GM19035 (cell line): ENCODE results near the gene CAVIN3.
"Not testable (repeated sequence)": the region's sequence is repeated elsewhere in the genome, so short reads cannot be mapped to it uniquely, and the experiment has no call there.

Source experiments
- ATAC-seq: cut with Tn5 transposase; IDR thresholded peaks from one replicate; pipeline ENCODE4 v1.9.1; 2021; ENCODE audit not compliant: unreplicated experiment

Gene CAVIN3

DNA sequence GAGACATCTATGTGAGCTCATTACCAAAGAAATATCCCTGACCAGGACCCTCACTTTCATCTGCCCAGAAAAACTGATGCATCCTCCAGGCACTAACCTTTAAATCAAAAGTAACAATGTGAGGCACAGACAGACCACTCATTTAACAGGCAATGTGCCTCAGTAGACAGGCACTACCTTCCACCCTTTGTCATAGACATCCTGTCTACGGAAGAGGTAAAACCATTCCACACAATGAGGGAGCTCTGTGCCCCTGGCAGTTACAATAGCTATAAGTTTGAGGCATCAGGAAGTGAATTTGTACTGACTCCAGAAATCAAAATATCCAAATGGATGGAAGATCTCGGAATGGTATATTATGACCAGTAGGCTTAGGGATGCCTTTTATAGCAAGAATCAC is 6.7 kb upstream of the CAVIN3 start:
- ATAC-seq, result no peak

DNA sequence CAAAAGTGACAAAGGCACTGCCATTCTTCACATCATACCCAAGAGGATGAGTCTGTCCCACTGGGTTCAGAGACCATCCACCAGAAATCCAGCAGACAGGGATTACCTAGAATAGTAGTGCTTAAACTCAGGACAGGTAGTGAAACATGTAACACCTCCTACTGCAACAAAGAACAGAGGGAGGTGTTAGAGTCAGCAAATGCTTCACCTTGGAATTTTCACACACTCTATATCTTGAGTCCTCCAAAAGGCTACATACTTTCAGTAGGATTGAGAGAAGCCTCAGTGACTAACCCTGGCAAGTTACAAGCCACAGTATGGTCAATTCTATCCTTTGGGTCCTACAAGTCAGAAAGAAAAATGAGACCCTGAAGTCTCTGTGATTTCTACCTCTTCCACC is 6.0 kb upstream of the CAVIN3 start:
- ATAC-seq, result no peak

DNA sequence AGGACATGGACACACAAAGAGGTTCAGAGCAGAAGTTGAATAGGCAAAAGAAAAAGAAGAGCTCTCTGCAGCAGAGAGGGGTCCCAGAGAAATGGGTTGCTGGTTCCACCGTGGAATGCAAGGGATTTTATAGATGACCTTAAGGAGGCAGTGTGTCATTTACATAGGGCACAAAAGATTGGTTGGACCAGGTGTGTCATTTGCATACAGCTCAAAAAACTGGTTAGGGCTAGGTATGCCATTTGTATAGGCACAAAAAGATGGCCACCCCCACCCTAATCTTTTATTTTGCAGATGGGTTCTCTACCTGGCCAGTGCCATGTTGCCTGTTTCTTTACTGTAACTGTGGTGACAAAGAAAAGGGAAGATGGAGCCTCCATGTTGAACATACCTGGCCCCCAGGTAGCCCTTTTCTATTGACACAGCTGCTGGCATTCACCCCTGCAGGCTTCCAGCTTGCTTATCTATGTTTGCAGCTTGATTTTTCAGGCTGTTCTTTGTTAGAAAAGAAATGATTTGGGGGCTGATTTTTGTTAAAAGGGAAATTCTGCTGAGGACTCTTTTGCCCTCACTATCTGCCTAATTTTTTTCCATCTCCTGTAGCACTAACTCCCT is 3.1 kb upstream of the CAVIN3 start:
- no peak for ATAC-seq

DNA sequence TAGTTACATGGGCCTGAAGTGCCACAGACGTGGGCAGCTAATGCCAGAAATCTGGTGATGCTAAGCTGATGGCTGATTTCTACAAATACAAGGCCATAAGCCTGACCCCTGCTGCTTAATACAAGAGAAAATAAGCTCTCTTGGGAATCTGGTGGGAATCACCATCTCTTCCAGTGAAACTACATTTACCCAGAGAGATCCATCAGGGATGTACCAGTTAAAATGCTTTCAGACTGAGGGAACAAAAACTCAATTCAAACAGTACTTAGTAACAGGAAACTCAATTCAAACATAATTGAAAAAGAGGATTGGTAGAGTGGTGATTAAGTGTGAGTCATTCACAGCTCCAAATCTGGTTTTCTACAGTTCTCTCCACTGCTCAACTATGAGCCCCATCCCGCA is 1.7 kb upstream of the CAVIN3 start:
- no peak for ATAC-seq

DNA sequence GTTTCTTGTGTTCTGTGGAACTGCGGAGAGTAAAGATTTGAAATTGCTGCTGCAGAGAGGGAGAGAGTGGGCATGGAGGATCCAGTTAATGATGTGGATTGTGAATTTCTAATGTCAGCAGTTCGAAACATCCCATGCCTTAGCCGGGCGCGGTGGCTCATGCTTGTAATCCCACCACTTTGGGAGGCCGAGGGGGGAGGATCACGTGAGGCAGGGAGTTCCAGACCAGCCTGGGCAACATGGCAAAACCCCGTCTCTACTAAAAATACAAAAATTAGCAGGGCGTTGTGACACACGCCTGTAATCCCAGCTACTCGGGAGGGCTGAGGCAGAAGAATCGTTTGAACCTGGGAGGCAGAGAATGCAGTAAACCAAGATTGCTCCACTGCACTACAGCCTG is 1.1 kb upstream of the CAVIN3 start:
- ATAC-seq, result no peak

DNA sequence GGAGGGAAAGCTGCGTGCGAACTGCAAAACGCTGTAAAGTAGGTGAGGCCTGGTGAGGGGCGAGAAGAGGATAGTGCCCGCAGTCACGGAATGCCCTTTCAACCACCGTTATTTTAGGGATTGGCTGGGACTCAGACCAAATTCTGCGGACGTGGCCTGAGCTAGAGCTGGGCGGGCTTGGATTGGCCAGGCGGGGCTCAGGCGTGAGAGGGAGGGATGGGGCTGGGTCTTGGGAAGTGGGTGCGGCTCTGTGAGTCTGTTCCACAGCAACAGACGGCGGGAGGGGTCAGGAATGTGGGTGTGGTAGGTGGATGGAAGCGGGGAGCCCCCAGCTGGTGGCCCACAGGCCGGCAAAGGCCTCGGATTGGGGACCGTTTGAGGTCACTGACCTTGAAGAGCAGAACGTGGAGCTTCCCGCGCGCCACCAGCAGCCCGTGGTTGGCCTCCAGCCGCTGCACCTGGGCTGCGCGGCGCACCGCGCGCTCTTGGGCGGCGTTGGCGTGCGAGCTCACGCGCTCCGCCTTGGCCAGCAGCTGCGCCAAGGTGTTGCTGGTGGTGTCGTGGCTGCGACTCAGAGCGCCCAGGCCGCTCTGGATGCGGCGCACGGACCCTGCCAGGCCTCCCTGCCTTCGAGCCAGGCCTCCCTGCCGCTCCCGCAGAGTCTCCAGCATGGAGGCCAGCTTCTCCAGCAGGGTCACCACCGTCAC is 444 bp downstream of the CAVIN3 start:
- ATAC-seq, result peak; percentile 38

DNA sequence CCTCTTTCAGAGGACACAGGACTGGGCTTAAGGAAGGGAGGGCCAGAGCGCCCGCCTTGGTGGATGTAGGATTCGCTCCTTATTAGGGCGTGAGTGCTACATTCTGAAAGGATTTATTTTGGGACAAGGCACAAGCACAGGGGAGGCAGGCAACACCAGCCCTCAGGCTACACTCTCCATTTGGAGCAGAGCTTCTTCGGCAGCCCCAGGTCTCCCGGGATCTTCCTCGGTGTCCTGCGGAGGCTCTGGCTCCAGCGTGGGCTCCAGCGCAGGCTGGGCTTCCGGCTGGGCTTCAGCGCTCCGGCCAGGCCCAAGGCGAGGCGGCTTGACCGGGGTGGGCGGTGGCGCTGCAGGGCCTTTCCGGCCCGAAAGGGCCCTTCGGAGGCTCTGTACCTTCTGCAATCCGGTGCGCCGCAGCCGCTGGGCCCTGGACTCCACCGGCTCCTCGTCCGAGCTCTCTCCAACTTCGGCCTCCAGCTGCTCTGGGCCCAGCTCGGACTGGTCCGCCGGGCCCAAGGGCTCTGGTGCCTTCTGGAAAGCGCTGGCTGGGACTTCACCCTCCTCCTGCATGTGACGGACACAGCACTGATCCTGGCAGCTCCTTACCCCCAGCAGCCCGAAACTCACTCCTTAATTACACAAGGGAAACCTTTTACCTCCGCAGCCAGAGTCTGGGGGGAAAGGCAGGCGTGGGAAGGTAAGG is 1.1 kb downstream of the CAVIN3 start:
- ATAC-seq, result no peak

DNA sequence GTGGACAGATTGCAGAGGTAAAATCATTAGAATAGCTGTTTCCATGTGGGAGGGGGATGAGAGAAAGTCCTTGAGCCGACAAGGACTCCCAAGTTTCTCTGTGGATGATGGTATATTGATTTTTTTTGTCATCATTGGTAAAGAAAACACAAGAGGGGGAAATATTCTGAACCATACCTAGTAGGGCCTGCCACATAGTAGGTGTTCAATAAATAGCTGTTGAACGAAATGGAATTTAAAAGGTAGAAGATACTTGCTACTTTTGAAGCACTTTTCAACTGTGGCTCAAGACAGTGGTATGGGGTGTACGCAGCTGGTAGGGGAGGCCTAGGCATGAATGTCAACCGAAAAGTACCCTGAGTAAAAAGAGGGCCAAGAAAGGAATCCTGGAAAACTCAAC is 2.1 kb downstream of the CAVIN3 start:
- no peak for ATAC-seq

DNA sequence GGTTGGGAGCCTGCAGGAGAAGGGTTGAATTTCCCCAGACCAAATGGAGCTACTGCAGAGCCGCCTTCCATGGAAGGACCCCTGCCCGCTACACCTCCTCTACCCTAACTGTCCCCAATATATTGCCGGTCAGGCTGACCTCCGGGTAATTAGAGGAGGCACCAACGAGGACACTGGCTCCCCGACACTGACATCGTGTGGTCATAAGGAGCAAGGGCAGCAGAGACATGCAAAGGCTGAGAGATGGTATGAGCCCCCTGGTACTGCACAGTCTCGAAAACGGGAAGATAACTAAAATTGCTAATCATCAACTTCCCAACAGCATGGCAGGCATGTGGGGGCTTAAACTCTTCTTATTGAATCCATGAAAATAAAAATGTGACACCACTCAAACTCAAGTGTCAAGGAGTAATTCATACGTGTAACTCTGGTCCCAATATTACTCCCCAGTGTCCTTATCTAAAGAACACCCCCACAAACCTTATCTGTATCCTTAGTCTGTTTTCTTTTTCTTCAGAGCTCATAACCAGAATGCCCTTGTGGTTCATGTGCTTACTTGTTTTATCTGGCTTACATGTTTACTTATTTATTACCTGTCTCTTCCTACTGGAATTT is 4.4 kb downstream of the CAVIN3 start:
- ATAC-seq, result peak; percentile 77

DNA sequence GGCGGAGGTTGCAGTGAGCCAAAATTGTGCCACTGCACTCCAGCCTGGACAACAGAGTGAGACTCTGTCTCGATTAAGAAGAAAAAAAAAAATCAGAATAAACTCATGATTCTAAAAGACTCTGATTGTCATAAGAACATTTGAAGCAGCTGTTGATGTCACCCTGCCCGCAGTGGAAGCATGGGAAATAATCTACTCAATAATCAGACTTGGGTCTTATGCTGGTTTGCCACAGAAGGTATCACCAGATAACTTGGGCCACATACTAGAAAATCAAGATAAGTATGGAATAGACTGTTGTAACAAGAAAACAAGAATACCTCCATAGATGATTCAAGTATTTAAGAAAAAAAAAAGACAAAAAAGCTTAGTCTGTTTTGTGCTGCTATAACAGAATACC is 8.2 kb downstream of the CAVIN3 start:
- no peak for ATAC-seq

DNA sequence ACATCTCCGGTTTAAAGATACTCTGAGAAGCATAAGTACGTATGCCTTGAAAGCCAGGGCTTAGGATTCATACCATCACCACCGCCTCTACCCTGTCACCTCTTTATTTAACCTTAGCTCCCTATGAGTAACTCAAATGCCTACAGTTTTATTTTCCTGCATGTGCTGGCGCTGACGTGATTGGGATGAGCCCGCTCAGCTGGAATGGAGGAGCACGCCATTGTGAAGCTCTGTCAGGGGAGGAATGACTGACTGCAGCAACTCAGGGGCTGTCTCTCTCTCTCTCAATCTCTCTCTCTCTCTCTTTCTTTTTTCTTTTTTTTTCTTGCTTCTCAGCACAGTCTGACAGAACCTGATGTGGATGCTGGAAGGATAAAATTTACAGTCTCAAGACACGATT is 12.4 kb downstream of the CAVIN3 start:
- no peak for ATAC-seq

DNA sequence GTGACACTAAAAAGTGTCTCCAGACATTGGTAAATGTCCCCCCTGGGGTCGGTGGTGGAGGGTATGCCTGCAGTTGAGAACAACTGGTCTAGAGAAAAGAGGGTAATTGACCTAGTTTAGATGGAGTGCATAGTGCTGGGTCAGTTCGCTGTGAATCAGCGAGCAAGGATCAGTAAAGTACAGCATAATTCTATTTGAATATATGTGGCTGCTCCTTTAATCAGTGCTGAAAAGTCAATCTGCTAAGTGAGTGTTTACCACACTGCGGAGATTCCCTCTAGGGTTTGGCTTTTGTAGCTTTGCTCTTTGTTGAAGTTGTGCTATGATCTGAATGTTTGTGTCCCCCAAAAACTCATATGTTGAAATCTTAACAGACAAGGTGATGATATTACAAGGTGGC is 15.0 kb downstream of the CAVIN3 start:
- ATAC-seq, result no peak

DNA sequence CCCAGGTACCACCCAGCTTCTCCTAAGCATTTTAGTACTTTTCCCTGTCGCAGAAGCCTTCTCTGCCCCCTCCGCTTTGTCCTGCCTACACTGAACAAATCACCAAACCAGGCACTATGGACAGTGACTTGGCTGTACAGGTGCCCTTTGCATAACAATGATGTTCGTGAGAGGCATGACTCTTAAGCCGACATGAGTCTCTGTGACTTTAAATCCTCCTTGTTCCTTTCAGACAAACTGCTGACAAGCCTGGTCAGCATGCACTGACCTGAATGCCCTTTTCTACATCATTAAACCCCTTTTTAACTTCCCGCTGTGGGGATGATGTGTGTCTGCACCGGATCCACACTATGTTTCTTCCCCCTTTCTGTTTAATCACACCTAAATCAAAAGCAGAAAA is 16.6 kb downstream of the CAVIN3 start:
- no peak for ATAC-seq

DNA sequence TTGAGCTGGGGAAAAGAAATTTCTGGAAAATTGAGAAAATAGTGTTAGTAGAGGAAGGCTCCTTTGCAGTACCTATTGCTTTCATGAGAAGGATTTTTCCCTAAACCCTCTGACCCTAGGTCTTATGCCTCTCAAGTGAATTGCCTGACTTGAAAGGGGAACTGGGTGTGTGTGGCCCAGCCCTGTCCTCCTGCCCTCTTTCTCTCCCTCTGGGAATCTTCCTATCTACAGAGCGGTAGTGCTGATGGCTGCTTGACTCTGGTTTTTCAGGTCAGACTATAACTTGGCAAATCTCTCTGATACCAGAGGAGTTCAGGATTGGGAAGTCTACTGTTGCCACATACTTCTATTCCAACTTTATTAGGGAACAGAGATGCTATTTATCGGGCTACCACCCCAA is 19.2 kb downstream of the CAVIN3 start:
- ATAC-seq, result no peak

DNA sequence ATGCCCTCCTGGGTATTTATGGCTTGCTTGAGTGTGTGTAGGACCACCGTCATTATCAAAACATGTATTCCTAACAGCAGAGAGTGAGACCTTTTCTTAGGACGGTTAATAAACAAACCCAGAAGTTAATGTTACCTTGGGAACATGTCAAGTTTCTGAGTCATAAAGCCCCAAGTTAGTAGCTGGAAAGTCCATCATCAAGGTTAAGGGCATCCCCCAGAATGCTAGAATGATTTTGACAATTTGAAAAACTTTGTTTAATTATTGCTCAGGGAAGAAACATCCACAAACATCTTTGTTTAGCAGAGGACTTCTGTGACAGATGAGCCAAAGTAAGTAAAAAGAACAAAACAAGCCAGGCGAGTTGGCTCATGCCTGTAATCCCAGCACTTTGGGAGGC is 20.0 kb downstream of the CAVIN3 start:
- ATAC-seq, result no peak

DNA sequence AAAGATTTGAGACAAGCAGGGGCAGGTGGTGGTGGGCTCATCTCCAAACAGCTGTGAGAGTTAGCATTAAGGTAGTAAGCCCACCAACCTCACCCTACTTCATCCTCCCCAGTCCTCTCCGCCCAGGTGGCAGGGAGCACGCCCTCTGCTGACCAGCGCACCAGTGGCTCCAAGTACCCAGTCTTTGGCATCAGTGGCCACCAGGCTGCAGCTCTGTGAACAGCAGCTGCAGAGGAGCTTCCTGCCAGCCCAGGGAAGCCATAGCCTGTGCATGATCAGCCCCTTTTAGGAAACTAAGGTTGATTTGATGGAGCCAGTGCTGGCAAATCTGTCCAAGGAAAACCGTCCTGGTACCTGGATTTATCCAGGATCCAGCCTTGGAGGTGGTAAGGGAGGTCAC is 21.7 kb downstream of the CAVIN3 start:
- ATAC-seq, result peak; percentile 53

DNA sequence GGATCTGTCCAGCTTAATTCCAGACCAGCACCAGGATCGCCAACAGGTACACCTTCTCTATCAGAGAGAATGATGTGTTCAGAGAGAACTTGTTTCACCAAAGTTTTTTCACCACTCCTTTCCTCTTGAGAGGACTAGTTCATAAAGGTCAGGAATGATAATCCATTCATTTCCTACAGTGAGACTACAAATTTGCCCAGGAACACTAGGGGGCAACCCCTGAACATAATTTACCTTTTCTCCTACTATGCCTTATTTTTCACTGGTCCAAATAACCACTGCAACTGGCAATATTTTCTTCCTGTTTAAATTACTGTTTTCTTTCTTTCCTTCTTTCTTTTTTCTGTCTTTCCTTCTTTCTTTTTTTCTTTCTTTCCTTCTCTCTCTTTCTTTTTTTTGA is 22.5 kb downstream of the CAVIN3 start:
- ATAC-seq, result no peak

DNA sequence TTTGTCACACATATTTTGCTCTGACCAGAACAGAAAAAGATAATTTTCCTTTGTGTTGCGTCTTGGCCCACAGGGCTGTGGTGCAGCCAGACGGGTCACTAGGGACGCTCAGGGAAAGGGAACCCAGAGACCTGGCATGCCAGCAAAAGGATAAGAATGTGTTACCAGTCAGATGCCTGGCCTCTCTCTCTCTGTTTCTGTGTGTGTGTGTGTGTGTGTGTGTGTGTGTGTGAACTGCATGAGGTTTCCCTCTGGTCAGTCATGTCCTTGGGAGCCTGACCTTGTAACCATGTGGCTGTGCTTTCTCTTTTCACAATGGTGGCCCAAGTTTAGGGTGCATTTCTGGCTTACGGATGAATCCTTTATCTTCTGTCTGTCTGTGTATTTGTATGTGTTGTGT is 35.3 kb downstream of the CAVIN3 start:
- ATAC-seq, result no peak

DNA sequence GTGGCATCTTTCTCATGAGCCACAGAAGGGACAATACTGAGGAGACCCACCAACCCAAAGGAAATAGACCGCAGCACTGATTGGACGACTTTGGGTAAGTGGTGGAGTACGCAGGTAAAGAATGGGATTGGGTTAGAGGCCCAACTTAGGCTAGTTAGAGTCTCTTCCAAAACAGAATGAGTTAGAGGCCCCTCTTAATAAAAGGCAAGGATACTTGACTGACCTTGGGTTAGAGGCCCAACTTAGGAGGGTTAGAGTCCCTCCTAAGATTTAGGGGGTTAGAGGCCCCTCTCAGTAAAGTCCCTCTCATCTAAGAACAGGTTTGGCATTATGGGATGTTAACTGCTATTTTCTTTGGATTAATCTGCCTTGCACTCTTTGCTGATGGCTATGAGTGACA is 36.1 kb downstream of the CAVIN3 start:
- no peak for ATAC-seq

DNA sequence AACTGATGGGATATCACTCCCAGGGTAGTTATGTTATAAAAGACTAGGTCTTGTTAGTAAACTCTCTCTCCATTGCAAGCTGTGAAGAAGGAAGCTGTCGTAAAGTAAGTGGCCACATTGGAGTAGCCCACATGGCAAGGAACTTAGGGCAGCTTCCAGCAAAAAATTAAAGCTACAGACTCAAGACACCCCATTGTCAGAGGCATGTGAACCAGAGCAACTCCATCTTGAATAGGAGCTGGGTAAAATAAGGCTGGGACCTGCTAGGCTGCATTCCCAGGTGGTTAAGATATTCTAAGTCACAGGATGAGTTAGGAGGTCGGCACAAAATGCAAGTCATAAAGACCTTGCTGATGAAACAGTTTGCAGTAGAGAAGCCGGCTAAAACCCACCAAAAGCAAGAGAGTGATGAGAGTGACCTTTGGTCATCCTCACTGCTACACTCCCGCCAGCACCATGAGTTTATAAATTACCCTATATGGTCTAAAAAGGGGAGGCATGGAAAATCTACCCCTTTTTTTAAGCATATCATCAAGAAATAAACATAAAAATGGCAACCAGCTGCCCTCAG is 36.8 kb downstream of the CAVIN3 start:
- ATAC-seq, result no peak

DNA sequence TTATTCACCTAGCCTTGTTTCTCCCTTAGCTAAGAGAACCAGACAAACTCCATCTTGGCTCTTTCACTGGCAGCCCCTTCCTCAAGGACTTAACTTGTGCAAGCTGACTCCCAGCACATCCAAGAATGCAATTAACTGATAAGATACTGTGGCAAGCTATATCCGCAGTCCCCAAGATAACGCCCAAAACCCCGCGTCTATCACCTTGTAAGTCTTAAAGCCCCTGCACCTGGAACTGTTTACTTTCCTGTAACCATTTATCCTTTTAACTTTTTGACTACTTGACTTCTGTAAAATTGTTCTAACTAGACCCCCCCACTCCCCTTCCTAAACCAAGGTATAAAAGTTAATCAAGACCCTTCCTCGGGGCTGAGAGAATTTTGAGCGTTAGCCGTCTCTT is 39.5 kb downstream of the CAVIN3 start:
- not testable (repeated sequence) for ATAC-seq

DNA sequence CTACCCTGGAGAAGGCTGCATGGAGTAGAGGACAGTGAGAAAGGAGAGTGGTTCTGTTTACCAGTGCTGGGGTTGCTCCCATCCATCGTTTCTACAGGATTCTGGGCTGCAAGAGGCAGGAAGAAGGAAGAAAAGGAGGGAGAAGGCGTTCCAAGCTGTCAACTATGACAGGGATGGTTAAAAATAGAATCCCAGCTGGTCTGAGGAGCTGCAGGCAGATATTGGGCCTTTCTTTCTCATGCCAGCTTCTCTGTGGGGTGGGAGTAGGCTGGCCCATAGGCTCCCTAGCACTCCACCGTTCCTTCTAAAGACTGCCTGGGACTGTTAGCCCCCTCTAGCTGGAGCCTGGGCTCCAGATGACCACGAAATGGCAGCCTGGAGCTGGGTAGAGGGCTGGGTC is 47.1 kb downstream of the CAVIN3 start:
- ATAC-seq, result no peak
